Loucy (cell line): ENCODE measurements around the gene MBD3L2B.
A peak's percentile ranks its signal among the peaks of the same experiment; 100 is the strongest.
"Not testable (repeated sequence)": the region's sequence is repeated elsewhere in the genome, so short reads cannot be mapped to it uniquely, and the experiment has no call there.

Experiments used
- H2AFZ ChIP-seq: fragments of 200-600 bp; sonication (generic); 2 replicates; pipeline ENCODE4 v1.6.0; 2016; ENCODE audit warnings: antibody characterized with exemption, mild to moderate bottlenecking, low read length, moderate library complexity
- H3F3A ChIP-seq: fragments of 200-600 bp; 2 replicates; pipeline ENCODE4 v1.6.0; 2016; ENCODE audit warnings: antibody characterized with exemption, low read depth, mild to moderate bottlenecking
- H3K27me3 ChIP-seq: fragments of 200-600 bp; sonication (generic); 2 replicates; pipeline ENCODE4 v1.6.1; 2014; ENCODE audit warnings: low read length, mild to moderate bottlenecking; ENCODE audit not compliant: insufficient read depth, poor library complexity, severe bottlenecking
- H3K36me3 ChIP-seq: fragments of 200-600 bp; sonication (generic); 2 replicates; pipeline ENCODE4 v1.6.1; 2016; ENCODE audit warnings: low read length; ENCODE audit not compliant: insufficient read depth
- H3K4me1 ChIP-seq: fragments of 200-600 bp; sonication (generic); 2 replicates; pipeline ENCODE4 v1.5.1; 2014; ENCODE audit warnings: low read length, mild to moderate bottlenecking; ENCODE audit not compliant: insufficient read depth, poor library complexity, severe bottlenecking
- H3K4me2 ChIP-seq: fragments of 200-600 bp; sonication (generic); 2 replicates; pipeline ENCODE4 v1.6.0; 2014; ENCODE audit warnings: antibody characterized with exemption, low read length, low read depth, mild to moderate bottlenecking; ENCODE audit not compliant: poor library complexity, severe bottlenecking
- H3K4me3 ChIP-seq: fragments of 200-600 bp; sonication (generic); 2 replicates; pipeline ENCODE4 v1.5.1; 2014; ENCODE audit warnings: low read length, mild to moderate bottlenecking, mixed read lengths; ENCODE audit not compliant: poor library complexity, severe bottlenecking
- H3K79me2 ChIP-seq: fragments of 200-600 bp; sonication (generic); 2 replicates; pipeline ENCODE4 v1.6.1; 2014; ENCODE audit warnings: low read length; ENCODE audit not compliant: insufficient read depth
- H3K9ac ChIP-seq: fragments of 200-600 bp; sonication (generic); 2 replicates; pipeline ENCODE4 v1.6.0; 2014; ENCODE audit warnings: mild to moderate bottlenecking, low read depth, low read length, moderate library complexity; ENCODE audit not compliant: poor library complexity, severe bottlenecking
- H3K9me2 ChIP-seq: fragments of 200-600 bp; sonication (generic); replicated peaks from 2 replicates; pipeline ENCODE4 v1.6.1; 2016; ENCODE audit warnings: low read depth, low read length, mixed read lengths
- H3K9me3 ChIP-seq: fragments of 200-600 bp; sonication (generic); 2 replicates; pipeline ENCODE4 v1.6.1; 2014; ENCODE audit warnings: mild to moderate bottlenecking, antibody characterized with exemption, low read length, low read depth; ENCODE audit not compliant: insufficient read depth
- H4K20me1 ChIP-seq: fragments of 200-600 bp; sonication (generic); 2 replicates; pipeline ENCODE4 v1.6.0; 2014; ENCODE audit warnings: antibody characterized with exemption, low read length, mild to moderate bottlenecking; ENCODE audit not compliant: insufficient read depth, poor library complexity, severe bottlenecking
- EZH2phosphoT487 ChIP-seq: fragments of 200-600 bp; IDR thresholded peaks from 2 replicates; pipeline ENCODE4 v1.6.1; 2018; ENCODE audit warnings: antibody characterized with exemption, mild to moderate bottlenecking, moderate library complexity, borderline replicate concordance
- TF ChIP-seq, protein P1 (sequence below): fragments of 200-600 bp; sonication (generic); conservative IDR thresholded peaks from 2 replicates; pipeline ENCODE4 v1.5.1; 2014; ENCODE audit warnings: mild to moderate bottlenecking, antibody characterized with exemption, low read length

MBD3L2B gene

GRCh38 chr19:7068599-7068998 is 47.4 kb upstream of the MBD3L2B start:
- H2AFZ ChIP-seq, result peak overlapping the region; percentile 74
- H3K4me1 ChIP-seq, result peaks cover 10% of the 10 kb centered on the region
- H3K36me3 ChIP-seq, result peaks cover 10% of the 10 kb centered on the region; the same call in 1 of the 2 replicates
- no peaks in the 10 kb centered on the region for H3K27me3 ChIP-seq
- H3F3A ChIP-seq, result no peaks in the 10 kb centered on the region; the same call in 1 of the 2 replicates
- H4K20me1 ChIP-seq, result peaks cover 18% of the 10 kb centered on the region
- H3K4me2 ChIP-seq, result peak overlapping the region; percentile 54
- peak overlapping the region; percentile 50 for H3K4me3 ChIP-seq
- H3K79me2 ChIP-seq, result peaks cover 19% of the 10 kb centered on the region
- no peak for TF ChIP-seq EZH2phosphoT487
- TF ChIP-seq, protein P1, sequence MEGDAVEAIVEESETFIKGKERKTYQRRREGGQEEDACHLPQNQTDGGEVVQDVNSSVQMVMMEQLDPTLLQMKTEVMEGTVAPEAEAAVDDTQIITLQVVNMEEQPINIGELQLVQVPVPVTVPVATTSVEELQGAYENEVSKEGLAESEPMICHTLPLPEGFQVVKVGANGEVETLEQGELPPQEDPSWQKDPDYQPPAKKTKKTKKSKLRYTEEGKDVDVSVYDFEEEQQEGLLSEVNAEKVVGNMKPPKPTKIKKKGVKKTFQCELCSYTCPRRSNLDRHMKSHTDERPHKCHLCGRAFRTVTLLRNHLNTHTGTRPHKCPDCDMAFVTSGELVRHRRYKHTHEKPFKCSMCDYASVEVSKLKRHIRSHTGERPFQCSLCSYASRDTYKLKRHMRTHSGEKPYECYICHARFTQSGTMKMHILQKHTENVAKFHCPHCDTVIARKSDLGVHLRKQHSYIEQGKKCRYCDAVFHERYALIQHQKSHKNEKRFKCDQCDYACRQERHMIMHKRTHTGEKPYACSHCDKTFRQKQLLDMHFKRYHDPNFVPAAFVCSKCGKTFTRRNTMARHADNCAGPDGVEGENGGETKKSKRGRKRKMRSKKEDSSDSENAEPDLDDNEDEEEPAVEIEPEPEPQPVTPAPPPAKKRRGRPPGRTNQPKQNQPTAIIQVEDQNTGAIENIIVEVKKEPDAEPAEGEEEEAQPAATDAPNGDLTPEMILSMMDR, result no peak
- H3K9me3 ChIP-seq, result no peaks in the 10 kb centered on the region
- H3K9me2 ChIP-seq, result no peaks in the 10 kb centered on the region
- no peak overlapping the region for H3K9ac ChIP-seq

DNA sequence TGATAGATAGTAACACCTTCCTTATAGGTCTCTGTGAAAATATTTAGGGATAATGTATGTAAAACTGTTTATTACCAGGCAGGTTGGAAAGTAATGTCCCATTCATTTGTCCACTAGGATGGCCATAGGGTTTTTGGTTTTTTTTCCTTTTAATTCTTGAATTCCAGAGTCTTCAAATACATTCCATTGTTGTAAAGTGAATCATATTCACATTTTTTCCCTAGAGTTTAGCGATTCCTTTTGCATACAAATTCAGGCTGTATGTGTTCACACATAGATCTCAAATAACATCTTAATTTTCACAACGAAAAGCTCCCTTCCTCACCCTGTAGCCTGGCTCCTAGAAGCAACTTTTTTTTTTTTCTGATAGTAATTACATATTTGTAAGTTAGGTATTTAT is 46.5 kb upstream of the MBD3L2B start:
- Histone ChIP-seq H3K36me3 (peaks cover 7% of the 10 kb centered on the region; the same call in 1 of the 2 replicates), H3F3A (no peaks in the 10 kb centered on the region; the same call in 1 of the 2 replicates)

GRCh38 chr19:7067122-7067521 is 45.9 kb upstream of the MBD3L2B start:
- peaks cover 18% of the 10 kb centered on the region for H4K20me1 ChIP-seq
- H3K36me3 ChIP-seq, H3F3A ChIP-seq, H3K27me3 ChIP-seq, H3K9ac ChIP-seq, H2AFZ ChIP-seq, H3K9me2 ChIP-seq, H3K9me3 ChIP-seq, H3K4me1 ChIP-seq, H3K4me2 ChIP-seq, H3K4me3 ChIP-seq: not testable (repeated sequence)
- H3K79me2 ChIP-seq, result peaks cover 19% of the 10 kb centered on the region

More for the DNA sequence above, 46.5 kb upstream of the MBD3L2B start:
- no peak overlapping the region for H2AFZ ChIP-seq
- H3K79me2 ChIP-seq, result peaks cover 19% of the 10 kb centered on the region
- H3K4me3 ChIP-seq, result no peak overlapping the region
- H3K9ac ChIP-seq, result no peak overlapping the region
- H3K4me1 ChIP-seq, result peaks cover 10% of the 10 kb centered on the region
- TF ChIP-seq, protein P1, result no peak
- TF ChIP-seq EZH2phosphoT487, result no peak
- H3K27me3 ChIP-seq, result no peaks in the 10 kb centered on the region
- H4K20me1 ChIP-seq, result peaks cover 18% of the 10 kb centered on the region
- H3K9me2 ChIP-seq, result no peaks in the 10 kb centered on the region
- no peaks in the 10 kb centered on the region for H3K9me3 ChIP-seq
- no peak overlapping the region for H3K4me2 ChIP-seq

DNA sequence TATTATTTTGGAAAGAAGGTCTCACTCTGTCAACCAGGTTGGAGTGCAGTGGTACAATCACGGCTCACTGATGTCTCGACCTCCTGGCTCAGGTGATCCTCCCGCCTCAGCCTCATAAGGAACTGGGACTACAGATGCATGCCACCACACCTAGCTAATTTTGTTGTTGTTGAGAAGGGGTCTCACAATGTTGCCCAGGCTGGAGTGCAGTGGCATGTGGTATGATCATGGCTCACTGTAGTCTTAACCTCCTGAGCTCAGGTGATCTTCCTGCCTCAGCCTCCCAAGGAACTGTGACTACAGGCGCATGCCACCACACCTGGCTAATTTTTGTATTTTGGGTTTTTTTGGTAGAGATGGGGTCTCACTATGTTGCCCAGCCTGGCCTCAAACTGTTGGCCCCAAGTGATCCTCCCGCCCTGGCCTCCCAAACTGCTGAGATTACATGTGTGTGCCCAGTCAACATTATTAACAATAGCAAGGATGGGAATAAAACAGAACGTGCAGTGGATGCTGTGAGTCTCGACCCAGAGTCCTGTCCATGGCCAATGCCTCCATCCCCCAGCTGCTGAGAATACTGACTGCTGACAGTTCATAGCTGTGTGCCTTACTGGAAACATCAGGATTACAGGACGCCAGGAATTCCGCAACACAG is 42.7 kb upstream of the MBD3L2B start:
- Histone ChIP-seq H3K9ac (no peak overlapping the region), H3K36me3 (no peaks in the 10 kb centered on the region), H3K9me2 (no peaks in the 10 kb centered on the region), H3K4me1 (no peaks in the 10 kb centered on the region), H3K4me2 (no peak overlapping the region), H3K9me3 (no peaks in the 10 kb centered on the region), H3F3A (no peaks in the 10 kb centered on the region; the same call in 1 of the 2 replicates), H4K20me1 (no peaks in the 10 kb centered on the region), H2AFZ (no peak overlapping the region), H3K27me3 (no peaks in the 10 kb centered on the region), H3K79me2 (no peaks in the 10 kb centered on the region), H3K4me3 (no peak overlapping the region)
- no peak for TF ChIP-seq EZH2phosphoT487
- TF ChIP-seq, protein P1, result no peak
